ENCODE measurements around the gene RXRA.

RXRA gene

DNA sequence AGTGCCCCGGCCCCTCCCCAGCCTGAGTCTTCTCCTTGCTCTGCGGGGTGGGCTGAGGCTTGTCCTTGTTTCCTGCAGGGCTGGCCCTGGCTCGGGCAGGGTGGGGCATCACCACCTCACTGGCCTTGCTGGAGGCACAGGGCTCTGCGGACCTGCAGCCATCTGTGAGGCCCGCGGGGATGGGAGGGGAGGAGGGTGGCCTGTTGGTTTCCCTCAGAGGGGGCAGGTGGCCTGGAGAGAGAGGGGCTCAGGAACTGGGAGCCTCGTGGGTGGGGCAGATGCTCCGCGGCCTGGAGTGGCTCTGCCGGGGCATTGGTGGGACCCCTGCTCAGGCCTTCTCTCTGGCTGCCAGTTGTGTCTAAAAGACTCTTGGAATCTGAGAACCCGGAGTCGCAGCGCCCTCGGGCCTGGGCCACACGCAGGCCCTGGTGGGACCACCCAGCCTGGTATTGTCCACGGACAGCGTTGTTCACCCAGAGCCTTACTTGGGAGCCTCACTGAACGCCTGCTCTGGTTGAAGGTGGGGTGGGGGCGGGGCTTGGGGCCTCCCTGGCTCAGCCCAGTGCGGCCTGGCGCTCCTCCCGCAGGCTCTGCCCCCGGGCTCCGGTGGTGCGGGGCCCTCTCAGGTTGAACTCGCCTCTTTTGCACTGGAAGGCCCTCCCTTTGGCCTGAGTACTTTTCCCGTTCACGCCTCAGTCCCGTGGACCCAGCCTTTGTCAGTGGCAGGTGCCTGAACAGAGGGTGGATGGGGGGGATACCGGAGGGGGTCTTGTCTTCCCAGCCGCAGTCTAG, 111.3 kb downstream of the RXRA start:
- DNase-seq, result no peak

DNA sequence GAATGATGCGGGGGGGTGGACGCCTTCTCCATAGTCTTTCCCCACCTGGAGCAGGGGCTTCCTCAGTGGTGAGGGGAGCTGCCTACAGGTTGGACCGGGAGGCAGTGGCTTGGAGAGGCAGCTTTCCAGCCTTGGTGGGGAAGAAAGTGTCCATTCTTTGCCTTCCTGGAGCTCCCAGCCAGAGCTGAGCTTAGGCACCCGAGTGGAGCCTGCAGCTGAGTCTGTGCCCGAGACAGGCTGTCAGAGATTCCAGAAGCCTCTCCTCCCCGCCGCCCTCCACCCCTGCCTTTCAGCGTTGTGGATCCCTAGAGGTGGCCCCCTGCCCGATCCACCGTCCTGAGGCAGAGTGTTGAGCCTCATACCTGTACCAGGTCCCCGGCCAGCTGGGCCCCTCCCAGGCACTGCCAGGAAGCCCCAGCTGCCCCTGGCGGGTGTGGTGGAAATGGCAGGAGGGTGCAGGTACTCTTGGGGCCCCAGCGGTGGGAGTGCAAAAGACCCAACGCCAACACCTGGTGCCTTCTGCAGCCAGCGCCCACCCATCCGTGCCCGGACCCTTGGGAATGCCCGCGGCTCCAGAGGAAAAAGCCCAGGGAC, 112.0 kb downstream of the RXRA start:
- no peak for DNase-seq

DNA sequence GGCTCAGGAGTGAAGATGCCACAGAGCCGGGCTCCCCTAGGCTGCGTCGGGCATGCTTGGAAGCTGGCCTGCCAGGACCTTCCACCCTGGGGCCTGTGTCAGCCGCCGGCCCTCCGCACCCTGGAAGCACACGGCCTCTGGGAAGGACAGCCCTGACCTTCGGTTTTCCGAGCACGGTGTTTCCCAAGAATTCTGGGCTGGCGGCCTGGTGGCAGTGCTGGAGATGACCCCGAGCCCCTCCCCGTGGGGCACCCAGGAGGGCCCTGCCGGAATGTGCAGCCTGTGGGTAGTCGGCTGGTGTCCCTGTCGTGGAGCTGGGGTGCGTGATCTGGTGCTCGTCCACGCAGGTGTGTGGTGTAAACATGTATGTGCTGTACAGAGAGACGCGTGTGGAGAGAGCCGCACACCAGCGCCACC, 113.1 kb downstream of the RXRA start:
- DNase-seq, result no peak

DNA sequence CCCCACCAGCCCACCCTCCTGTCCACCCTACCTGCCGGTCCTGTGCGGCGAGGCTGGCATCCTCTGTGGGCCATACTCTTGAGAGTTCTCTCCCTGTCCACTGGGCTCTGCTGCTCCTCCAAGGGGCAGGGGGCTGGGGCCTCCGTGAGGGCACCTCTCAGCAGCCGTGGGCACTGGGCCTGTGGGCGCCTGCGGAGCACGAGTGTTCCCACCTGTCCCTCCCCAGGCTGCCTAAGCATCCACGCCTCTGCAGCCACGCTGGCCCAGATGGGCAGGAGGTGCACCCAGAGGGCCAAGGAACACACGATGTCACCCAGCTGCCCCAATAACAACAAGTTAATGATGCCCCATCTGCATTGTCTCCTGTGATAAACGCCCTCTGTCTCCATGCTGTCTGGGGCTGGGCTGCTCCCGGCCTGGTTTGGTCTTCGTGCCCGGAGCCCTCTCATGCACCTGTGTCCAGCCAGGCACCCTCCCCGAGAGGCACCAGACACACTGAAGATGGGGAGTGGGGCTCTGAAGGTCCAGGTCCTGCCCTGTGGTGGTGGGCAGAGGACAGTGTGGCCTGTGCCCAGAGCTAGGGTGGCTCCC, 114.5 kb downstream of the RXRA start:
- no peak for DNase-seq

DNA sequence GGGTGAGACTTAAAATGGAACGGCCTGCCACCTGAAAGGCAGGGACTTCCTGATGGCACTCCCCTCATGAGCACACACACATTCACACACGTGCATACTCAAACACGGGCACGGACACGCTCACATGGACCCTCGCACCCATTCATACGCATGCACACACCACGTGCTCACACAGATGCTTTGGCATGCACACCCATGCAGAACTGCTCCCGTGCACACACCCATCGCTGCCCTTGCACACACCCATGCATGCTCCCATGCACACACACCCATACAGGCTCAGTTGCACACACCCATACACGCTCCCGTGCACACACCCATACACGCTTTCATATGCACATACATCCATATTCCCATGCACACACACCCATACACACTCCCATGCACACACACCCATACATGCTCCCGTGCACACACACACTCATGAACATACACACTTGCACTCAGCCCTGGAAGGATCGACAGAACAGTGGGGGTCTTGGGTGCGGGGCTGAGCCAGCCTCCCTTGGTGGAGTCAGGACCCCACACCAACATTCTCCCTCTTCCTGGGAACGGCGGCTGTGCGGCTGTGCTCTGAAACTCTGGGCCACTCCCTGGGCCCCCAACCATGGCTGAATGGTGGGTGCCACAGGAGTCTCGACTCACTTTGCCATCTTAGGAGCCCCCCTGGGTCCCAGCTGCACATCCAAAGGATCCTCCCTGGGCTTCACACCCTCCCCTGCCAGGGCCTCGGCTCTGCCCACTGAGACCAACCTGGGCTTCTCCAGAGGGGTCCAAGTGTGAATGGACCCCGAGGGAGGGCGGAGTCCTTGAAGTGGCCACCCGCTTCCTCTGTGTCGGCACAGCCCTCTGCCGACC, 115.2 kb downstream of the RXRA start:
- no peak for DNase-seq

DNA sequence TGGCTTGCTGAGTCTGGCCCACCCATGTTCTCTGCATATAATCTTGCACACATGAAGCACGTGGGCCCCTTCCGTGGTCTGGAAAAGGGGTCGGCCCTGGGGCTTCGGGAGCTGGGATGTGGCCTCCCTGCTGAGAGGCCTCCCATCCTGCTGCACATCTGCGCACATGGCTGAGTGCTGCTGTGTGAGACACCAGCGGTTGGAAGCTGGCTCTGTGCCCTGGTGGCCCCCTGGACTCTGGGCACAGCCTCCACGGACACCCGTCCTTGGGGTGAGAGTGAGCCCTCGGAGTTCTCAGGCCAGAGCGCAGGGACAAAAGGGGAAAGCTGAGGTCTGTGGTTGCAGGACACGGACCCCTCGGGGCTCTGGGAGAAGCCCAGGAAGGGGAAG, 115.8 kb downstream of the RXRA start:
- DNase-seq, result no peak

DNA sequence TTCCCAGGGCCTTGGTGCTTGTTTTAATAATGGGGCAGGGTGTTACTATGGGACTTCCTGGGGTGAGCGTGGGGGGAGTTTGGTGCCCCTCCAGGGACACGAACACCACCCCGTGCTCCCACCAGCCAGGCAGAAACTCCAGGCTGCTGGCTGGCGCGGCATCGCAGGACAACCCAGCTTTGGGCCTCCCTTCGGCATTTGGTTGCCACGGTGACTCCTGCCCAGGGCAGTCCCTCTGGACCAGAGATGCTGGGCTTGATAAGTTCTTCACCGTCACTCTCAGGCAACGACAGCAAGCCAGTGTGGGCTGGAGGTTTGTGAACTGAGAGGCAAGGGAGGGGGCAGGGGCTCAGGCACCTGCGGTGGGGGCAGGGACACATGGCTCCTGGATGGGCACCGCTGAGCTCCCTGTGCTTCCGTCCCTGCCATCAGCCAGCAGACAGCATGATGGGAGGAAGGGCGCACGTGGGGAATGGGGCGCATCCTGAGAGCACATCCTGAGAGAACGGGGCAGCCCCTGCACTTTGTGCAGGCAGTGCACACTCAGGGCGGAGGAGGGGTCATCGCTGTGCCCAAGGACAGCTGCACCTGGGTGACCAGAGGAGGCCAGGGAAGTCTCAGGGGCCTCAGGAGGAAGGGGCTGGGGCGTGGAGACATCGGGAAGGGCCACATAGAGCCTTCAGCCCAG, 116.4 kb downstream of the RXRA start:
- peak; percentile 39 for DNase-seq

DNA sequence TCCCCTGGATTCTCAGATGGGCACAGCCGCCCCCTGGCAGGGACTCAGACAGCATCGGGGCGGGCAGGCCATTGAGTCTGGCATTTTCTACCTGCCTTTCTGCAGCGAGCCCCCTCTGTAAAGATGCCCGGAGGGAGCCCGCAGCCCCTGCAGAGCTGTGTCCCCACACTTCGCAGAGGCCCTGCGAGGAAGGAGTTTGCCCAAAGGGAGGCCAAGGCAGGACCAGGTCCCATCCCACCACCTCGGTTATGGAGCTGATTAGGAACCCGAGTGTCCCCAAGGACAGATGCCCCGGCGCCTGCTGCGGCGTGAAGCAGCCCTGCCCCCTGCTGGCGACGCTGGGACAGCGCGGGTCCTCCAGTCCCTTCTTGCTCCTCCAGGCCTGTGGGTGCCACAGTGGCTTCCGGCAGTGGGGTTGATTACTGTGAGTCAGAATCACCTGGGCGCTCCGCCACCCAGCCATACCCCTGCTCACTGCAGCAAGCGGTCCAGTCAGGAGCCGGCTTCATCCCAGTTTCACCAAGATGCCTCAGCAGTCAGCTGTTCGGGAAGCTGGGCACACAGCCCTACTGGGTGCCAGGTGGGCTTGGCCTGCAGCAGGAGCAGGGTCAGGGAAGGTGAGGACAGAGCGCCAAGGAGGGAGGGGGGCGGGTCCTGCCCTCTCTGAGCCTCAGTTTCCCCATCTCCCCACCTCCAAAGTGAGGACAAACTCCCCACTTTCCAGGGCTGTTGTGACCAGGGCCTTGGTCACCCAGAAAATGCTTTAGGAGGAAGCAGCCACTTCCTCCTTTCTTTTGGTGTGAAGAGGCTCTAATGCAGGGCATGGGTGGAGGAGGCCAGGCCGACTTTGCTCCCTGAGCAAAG, 117.2 kb downstream of the RXRA start:
- peak; percentile 70 for DNase-seq

DNA sequence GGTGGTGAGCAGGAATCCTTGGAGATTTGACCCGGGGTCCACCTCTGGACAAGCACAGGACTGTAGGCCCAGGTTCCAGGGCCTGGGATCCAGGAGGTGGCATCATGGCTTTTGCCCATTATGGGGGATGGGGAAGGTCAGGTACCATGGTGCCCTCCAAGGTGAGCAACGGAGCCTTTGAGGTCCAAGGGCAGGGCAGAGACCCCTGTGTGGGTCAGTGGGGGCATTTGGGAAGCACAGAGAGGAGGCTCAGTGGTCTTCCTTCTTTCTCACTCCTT, 117.7 kb downstream of the RXRA start:
- DNase-seq, result no peak

DNA sequence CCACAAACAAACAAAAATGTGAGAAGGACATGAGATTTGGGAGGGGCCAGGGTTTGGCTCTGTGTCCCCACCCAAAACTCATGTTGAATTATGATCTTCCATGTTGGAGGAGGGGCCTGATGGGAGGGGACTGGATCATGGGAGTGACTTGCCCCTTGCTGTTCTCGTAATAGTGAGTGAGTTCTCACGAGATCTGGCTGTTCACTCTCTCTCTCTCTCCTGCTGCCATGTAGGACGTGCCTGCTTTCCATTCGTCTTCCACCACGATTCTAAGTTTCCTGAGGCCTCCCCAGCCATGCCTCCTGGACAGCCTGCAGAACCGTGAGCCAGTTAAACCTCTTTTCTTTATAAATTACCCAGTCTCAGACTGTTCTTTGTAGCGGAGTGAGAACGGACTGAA, 118.7 kb downstream of the RXRA start:
- no peak for DNase-seq

DNA sequence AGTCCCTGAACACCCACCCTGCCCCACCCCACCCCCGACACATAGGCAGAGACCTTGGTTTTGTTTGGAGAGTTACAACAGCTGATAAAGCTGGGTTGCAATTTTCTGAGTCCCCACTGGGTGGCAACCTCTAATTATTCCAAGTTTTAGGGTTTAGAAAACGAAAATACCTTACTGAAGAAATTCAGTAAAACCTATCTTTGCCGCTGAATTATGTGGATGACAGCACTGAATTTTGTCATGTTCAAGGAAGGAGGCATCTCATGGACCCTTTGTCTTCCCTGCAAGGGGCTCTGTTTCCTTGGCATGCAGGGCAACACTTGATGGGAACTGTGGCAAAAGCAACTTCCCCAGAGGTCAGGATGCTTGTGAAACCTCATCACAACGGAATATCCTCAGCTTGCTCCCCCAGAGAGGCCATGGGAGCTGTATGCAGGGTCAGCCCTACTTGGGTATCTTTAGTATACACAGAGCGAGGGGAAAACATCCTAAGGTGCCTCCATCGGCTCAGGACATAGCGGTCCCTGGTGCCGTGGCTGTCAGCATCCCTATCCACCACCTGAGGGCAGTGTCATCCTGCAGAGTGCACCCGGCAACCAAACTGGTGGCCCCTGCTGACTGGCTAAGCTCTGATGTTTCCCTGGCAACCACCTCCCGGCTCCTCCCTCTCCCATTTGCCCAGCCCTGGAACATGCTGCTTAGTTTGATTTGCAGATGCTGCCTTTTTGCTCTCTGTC, 123.1 kb downstream of the RXRA start:
- DNase-seq, result peak; percentile 81

DNA sequence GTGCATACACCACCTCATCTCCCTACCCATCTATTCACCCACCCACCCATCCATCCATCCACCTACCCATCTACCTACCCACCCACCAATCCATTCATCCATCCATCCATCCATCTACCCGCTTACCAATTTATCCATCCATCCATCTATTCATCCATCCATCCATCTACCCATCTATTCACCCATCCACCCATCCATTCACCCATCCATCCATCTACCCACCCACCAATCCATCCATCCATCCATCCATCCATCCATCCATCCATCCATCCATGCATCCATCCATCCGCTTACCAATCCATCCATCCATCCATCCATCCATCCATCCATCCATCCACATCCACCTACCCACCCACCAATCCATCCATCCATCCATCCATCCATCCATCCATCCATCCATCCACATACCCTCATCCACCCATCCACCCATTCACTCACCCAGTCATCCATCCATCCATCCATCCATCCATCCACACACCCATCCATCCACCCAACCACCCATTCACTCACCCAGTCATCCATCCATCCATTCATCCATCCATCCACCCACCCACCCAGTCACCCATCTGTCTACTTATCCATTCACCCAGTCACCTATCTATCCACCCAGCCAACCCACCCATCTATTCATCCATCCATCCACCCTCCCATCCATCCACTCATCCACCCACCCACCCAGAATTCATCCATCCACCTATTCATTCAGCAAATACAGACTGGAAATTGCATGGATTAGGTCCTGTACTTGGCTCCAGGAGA, 125.6 kb downstream of the RXRA start:
- DNase-seq, result no peak

DNA sequence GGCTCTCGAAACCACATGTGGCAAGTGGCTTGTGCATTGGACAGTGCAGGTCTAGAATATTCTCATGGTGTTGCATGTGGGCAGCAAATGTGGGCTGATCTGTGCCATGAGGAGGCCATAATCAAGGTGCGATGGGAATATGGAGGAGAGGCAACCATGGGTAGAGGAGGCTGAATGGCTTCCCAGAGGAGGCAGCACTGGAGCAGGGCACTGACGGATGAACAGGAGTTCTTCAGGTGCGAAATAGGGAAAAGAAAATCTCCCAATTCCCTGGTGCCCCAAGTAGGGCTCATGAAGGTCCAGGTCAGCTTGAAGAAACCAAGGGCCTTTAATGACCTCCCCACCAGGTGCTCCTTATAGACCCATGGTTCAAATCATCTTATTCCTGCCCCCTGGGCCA, 126.5 kb downstream of the RXRA start:
- no peak for DNase-seq

DNA sequence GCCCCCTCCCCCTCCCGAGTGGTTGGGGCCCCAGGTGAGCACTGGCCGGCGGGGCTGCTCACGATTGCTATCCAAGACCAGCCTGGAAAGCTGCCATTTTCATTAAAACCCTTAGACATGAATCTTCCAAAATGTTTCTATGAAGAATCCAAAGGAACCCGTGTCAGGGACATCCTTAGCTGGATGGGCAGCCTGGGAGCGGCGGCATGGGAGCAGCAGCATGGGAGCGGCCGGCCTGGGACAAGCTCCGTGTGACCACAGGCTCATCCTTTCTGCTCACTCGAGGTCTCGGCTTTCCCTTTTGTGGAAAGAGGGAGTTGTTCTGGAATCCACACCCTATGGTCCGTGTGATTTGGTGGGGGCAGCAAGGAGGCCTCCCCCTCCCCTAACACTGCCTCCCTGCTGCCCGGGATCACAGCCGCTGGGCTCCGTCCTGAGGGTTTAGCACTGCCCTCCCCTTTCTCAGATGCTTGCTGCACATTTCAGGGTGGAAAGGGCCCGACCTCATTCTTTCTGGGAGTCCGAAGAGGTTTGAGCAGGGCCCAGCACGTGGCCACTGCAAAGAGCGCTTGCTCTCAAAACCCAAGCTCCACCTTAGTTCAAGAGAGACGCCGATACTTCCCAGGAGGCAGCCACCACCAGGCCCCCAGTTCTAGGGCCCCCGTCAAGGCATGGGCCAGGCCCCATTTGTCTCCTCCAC, 127.7 kb downstream of the RXRA start:
- no peak for DNase-seq

DNA sequence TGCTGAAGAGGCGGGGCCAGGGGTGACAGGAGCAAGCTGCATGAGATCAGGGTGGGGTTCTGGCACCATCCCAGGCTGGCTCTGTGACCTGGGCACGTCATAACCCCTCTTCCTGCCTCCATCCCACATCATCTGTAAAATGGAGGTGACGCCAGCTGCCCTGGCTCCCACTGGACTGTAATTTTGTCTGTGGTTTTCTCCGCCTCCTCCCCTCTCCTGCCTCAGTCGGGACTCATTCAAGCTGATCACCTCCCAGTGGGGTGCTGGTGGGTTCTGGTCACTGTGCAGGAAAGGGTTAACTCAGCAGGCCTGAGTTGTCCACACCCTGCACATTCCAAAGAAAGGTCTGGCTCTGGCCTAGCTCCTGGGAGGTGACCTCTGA, 128.2 kb downstream of the RXRA start:
- no peak for DNase-seq

DNA sequence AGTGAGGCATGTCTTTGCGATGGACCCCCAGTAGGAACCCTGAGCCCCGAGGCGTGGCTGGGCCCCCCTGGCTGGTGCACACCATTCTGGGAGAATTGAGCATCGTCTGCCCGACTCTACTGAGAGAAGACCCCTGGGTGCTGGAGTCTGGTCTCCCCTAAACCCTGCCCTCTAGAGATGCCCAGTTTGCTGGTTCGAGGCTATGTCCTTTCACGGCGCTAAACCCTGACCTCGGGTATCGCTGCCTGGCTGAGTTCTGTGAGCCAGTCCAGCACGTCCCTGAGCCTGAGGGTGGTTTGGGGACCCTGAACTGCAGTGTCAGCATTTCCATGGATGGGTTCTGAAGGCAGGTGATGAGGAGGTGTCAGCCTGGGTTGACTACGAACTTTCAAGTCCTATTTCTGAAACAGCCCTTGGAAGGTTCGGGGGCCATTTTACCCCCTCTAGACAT, 128.8 kb downstream of the RXRA start:
- DNase-seq, result no peak

DNA sequence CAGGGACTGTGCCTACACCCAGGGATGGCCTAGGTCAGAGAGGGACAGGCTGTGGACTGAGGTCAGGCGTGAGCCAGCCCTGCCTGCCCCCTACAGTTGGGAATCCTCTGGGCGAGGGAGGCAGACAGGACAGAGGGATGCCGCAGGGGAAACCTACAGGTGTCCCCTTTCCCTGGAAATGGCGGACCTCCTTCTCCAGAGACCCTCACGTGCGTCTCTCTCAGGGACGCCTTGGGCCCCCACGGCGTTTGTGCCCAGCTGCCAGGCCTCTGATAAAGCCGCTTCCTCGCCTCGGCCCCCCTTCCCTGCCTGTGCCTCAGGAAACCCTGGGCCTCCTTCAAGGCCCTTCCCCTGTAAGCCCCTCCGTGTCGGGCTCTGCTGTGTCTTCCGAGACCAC, 129.3 kb downstream of the RXRA start:
- DNase-seq, result no peak

DNA sequence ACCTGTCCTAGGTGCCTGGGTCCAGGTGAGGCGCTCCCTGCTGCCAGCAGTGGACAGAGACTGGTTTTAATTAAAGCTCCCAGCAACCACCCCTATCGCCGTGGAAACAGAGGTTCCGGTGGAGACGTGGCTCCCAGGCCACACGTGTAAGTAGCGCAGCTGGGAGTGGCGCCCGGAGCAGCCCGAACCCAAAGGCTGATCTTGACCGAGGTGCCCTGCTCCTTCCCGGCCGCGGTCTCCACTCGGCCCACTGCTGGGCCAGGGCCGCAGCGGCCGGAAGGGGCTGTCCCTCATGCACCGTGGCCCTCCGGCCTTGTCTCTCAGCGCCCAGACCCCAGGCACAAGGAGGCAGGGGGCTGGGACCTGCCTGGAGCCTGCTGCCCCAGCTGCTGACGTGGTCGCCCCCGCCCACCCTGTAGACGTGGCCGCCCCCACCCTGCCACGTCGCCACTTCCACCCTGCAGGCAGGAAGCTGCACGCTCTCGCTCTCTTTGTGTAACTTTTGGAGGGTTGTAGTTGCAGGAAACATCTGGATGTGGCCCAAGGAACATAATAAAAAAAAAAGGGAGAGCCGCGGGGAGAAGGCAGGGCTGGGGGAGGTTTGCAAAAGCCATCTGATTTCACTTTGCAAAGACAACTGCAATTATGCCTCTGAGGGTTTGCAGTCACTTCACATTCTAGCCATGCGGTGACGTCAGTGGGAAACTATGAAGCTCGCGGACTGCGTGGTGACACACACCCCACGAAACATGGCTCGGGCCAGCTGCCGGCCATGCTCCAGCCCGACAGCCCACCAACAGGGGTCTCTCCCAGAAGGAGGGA, 129.9 kb downstream of the RXRA start:
- DNase-seq, result no peak

DNA sequence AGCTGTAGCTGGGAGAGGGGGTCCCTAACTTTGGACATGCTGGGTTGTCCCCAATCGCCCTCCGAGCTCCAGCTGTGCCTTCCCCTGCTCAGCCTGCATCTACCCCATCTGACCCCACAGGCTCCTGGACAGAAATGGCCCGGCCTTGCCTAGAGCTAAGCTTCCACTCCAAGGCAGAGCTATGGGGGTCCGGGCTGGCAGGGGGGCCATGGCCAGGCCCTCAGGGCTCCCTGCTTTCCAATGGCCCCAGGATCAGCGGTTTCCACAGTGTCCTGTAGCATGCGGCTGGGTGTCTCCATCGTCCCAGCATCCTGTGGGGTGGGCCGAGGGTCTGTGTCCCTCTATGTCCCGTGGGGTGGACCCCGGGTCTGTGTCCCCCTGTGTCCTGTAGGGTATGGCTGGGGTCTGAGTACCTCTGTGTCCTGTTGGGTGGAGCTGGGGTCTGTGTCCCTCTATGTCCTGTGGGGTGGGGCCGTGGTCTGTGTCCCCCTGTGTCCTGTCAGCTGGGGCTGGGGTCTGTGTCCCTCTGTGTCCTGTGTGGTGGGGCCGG, 130.6 kb downstream of the RXRA start:
- DNase-seq, result no peak
